HCT116 (cell line): ENCODE data around the gene B4GALNT3. TPM values are rescaled to one million over a fixed set of nuclear protein-coding genes. Genes with fewer than 3 reads are reported as not detected.

Experiments used
- ATAC-seq: fragments of 200-7000 bp; cut with Tn5 transposase; 2 replicates; pipeline ENCODE4 v1.9.1; 2020; ENCODE audit warnings: mild to moderate bottlenecking, moderate library complexity
- BruUV-seq: library from RNA; stranded (reverse); fragments of 400-500 nt; replicated peaks from 2 replicates; lab custom pipeline; 2021; lab: Mats Ljungman, UMichigan
- CTCF ChIA-PET: fragments of 300-600 bp; sonication (Branson Sonifier 250); formaldehyde crosslinking; loops from one replicate; lab custom pipeline; 2021; ENCODE audit warnings: antibody characterized with exemption; lab: Charles Lee
- POLR2A ChIA-PET: fragments of 300-600, 350-600 bp; sonication (Branson Sonifier 250); formaldehyde crosslinking; loops from one replicate; lab custom pipeline; 2021; ENCODE audit warnings: antibody characterized with exemption; lab: Charles Lee
- RAD21 ChIA-PET, 2 experiments: fragments of 300-600 bp; sonication (Branson Sonifier 250); formaldehyde crosslinking; loops; one replicate each; lab custom pipeline; 2023; ENCODE audit warnings: low total read pairs in 2 of 2; ENCODE audit not compliant: uncharacterized antibody in 2 of 2, unreplicated experiment in 2 of 2, low non-redundant PET in 1 of 2; lab: Charles Lee
- DNase-seq: peaks from one replicate; pipeline ENCODE4 v3.0.0-alpha.2; 2010; ENCODE audit warnings: low read depth, low spot score
- H2AFZ ChIP-seq: fragments of 200-600 bp; shearing (Covaris generic), sonication (generic); 2 replicates; pipeline ENCODE4 v1.6.1; 2017; ENCODE audit warnings: low read depth, mixed run types, mixed read lengths, antibody characterized with exemption, low read length; ENCODE audit not compliant: poor library complexity, severe bottlenecking
- H3K27ac ChIP-seq: 2 replicates; pipeline ENCODE4 v1.5.1; 2012; ENCODE audit warnings: low read depth, low read length
- H3K27me3 ChIP-seq: fragments of 200-600 bp; sonication (generic); 2 replicates; pipeline ENCODE4 v1.6.1; 2016; ENCODE audit warnings: mixed run types, low read length, mixed read lengths; ENCODE audit not compliant: insufficient read depth
- H3K36me3 ChIP-seq, 2 experiments: fragments of 200-500 bp in 1 of 2; fragments of 200-600 bp in 1 of 2; sonication (Bioruptor generic) in 1 of 2; sonication (generic) in 1 of 2; 2 replicates each; pipeline versions ENCODE4 v1.5.1 to v1.6.1; 2014 to 2016; ENCODE audit warnings: low read length in 2 of 2, inconsistent platforms in 1 of 2, mixed read lengths in 1 of 2, mixed run types in 1 of 2; ENCODE audit not compliant: insufficient read depth in 2 of 2, control insufficient read depth in 1 of 2
- H3K4me1 ChIP-seq, 2 experiments: fragments of 200-600 bp in 1 of 2; sonication (generic) in 1 of 2; 2 replicates each; pipeline versions ENCODE4 v1.5.1 to v1.6.1; 2012 to 2017; ENCODE audit warnings: low read length in 2 of 2, inconsistent platforms in 1 of 2, mild to moderate bottlenecking in 1 of 2, mixed read lengths in 1 of 2, mixed run types in 1 of 2, moderate library complexity in 1 of 2; ENCODE audit not compliant: insufficient read depth in 2 of 2, control insufficient read depth in 1 of 2
- H3K4me2 ChIP-seq: fragments of 200-600 bp; sonication (generic); 2 replicates; pipeline ENCODE4 v1.6.1; 2017; ENCODE audit warnings: mixed run types, low read length, mixed read lengths
- H3K4me3 ChIP-seq, 2 experiments: fragments of 200-600 bp in 1 of 2; sonication (generic) in 1 of 2; replicated peaks in 1 of 2; 2 replicates each; pipeline ENCODE4 v1.5.1; 2011 to 2016; ENCODE audit warnings: low read length in 2 of 2, control low read depth in 1 of 2, low read depth in 1 of 2, mild to moderate bottlenecking in 1 of 2, mixed read lengths in 1 of 2, mixed run types in 1 of 2
- H3K79me2 ChIP-seq: fragments of 200-600 bp; sonication (generic); 2 replicates; pipeline ENCODE4 v1.6.1; 2017; ENCODE audit warnings: mild to moderate bottlenecking, mixed run types, low read length, moderate library complexity, mixed read lengths; ENCODE audit not compliant: insufficient read depth
- H3K9ac ChIP-seq: fragments of 200-600 bp; sonication (generic); 2 replicates; pipeline ENCODE4 v1.6.1; 2016; ENCODE audit warnings: low read length, mixed read lengths
- H3K9me2 ChIP-seq: fragments of 200-600 bp; sonication (generic), shearing (Covaris generic); 2 replicates; pipeline ENCODE4 v1.6.1; 2017; ENCODE audit warnings: mixed run types, mild to moderate bottlenecking, moderate library complexity; ENCODE audit not compliant: insufficient read depth
- H3K9me3 ChIP-seq, 2 experiments: fragments of 200-500 bp in 1 of 2; fragments of 200-600 bp in 1 of 2; sonication (Bioruptor generic) in 1 of 2; sonication (generic) in 1 of 2; 2 replicates each; pipeline ENCODE4 v1.6.1; 2014 to 2017; ENCODE audit warnings: low read length in 2 of 2, mixed read lengths in 2 of 2, inconsistent platforms in 1 of 2, low read depth in 1 of 2, mild to moderate bottlenecking in 1 of 2, mixed run types in 1 of 2, moderate library complexity in 1 of 2; ENCODE audit not compliant: control insufficient read depth in 1 of 2, insufficient read depth in 1 of 2
- H4K20me1 ChIP-seq: fragments of 200-600 bp; sonication (generic), shearing (Covaris generic); 2 replicates; pipeline ENCODE4 v1.6.1; 2017; ENCODE audit warnings: mixed run types, mild to moderate bottlenecking, moderate library complexity; ENCODE audit not compliant: insufficient read depth
- ATF3 ChIP-seq: IDR thresholded peaks from 2 replicates; pipeline ENCODE4 v1.6.1; 2012
- CBX3 ChIP-seq: IDR thresholded peaks from 2 replicates; pipeline ENCODE4 v1.6.1; 2012; ENCODE audit warnings: low read depth
- CEBPB ChIP-seq: IDR thresholded peaks from 2 replicates; pipeline ENCODE4 v1.6.1; 2012; ENCODE audit warnings: low read depth
- ELF1 ChIP-seq: IDR thresholded peaks from 2 replicates; pipeline ENCODE4 v1.6.1; 2012; ENCODE audit warnings: low read depth, borderline replicate concordance
- SP1 ChIP-seq: IDR thresholded peaks from 2 replicates; pipeline ENCODE4 v1.6.1; 2012; ENCODE audit warnings: low read depth
- YY1 ChIP-seq: IDR thresholded peaks from 2 replicates; pipeline ENCODE4 v1.6.1; 2011; ENCODE audit warnings: low read length, low read depth, moderate library complexity, mild to moderate bottlenecking; ENCODE audit not compliant: insufficient replicate concordance; ENCODE audit errors: extremely low read depth
- ZNF274 ChIP-seq: fragments of 200-500 bp; sonication (Bioruptor generic); IDR thresholded peaks from 2 replicates; pipeline ENCODE4 v1.6.1; 2014; ENCODE audit warnings: mild to moderate bottlenecking, low read depth, low read length, inconsistent platforms
- intact Hi-C: fragments of 100-400 bp; cut with micrococcal nuclease; formaldehyde crosslinking; loops from 2 replicates; pipeline ENCODE4 v1.10.0; 2022
- total RNA-seq: library from RNA; stranded (reverse); gene quantifications from one replicate; pipeline ENCODE4 v1.2.1, GENCODE V29; 2021; ENCODE audit not compliant: unreplicated experiment
- TF ChIP-seq, protein P1 (sequence below), 3 experiments: fragments of 200-600 bp in 1 of 3; sonication (generic) in 1 of 3; IDR thresholded peaks in 2 of 3; conservative IDR thresholded peaks in 1 of 3; 2 replicates each; pipeline ENCODE4 v1.5.1; 2012 to 2017; ENCODE audit warnings: low read depth in 2 of 3, low read length in 2 of 3, antibody characterized with exemption in 1 of 3, borderline replicate concordance in 1 of 3, control low read depth in 1 of 3, mild to moderate bottlenecking in 1 of 3, mixed read lengths in 1 of 3, mixed run types in 1 of 3, moderate library complexity in 1 of 3; ENCODE audit not compliant: insufficient read depth in 1 of 3

The B4GALNT3 gene
- total RNA-seq, 1 experiment from 2014 or later = 18.2 TPM

DNA sequence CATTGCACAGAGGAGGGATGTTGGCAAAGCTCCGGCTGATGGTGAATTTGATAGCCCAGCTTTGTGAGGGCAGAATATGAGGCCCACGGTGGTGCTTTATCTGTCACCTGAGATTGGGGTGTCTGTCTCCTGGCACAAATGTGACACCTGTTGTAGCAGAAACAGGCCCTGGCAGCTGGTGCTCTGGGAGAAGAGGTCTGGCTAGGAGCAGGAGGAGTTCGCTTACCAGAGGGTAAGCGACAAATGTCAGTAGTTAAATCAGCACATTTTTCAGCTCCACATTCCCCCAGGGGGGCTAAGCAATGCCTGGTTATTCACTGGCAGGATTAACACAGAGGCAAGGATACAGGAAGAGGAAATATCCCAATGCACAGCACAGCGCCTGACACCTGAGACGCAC lies 71.1 kb downstream of the B4GALNT3 start:
- Histone ChIP-seq H3K4me1 (no peaks in the 10 kb centered on the region), H3K36me3 (no peaks in the 10 kb centered on the region), H3K4me2 (no peak overlapping the region), H3K79me2 (no peaks in the 10 kb centered on the region), H3K27me3 (no peaks in the 10 kb centered on the region), H3K27ac (no peak overlapping the region), H3K9me3 (peaks cover 5 to 7% of the 10 kb centered on the region in 2 experiments; a peak in 2 of 4 replicates), H3K4me3 (no peak overlapping the region), H2AFZ (no peak overlapping the region), H4K20me1 (no peaks in the 10 kb centered on the region), H3K9me2 (no peaks in the 10 kb centered on the region), H3K9ac (no peak overlapping the region)
- DNase-seq (no peak), ATAC-seq (no peak)
- TF ChIP-seq YY1 (no peak), ATF3 (no peak), ZNF274 (no peak), CEBPB (no peak), SP1 (no peak), CBX3 (no peak), ELF1 (no peak)
- TF ChIP-seq, protein P1, sequence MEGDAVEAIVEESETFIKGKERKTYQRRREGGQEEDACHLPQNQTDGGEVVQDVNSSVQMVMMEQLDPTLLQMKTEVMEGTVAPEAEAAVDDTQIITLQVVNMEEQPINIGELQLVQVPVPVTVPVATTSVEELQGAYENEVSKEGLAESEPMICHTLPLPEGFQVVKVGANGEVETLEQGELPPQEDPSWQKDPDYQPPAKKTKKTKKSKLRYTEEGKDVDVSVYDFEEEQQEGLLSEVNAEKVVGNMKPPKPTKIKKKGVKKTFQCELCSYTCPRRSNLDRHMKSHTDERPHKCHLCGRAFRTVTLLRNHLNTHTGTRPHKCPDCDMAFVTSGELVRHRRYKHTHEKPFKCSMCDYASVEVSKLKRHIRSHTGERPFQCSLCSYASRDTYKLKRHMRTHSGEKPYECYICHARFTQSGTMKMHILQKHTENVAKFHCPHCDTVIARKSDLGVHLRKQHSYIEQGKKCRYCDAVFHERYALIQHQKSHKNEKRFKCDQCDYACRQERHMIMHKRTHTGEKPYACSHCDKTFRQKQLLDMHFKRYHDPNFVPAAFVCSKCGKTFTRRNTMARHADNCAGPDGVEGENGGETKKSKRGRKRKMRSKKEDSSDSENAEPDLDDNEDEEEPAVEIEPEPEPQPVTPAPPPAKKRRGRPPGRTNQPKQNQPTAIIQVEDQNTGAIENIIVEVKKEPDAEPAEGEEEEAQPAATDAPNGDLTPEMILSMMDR (IDR thresholded peaks at IDR 0.05 in 2 of 3, conservative IDR thresholded peaks at IDR 0.05 in 1 of 3; ENCODE audit: borderline replicate concordance in 1 of 3, insufficient read depth in 1 of 3, low read depth in 2 of 3, low read length in 2 of 3) = no peak
- RAD21 ChIA-PET = no interaction called here
- POLR2A ChIA-PET = no interaction called here
- no TSS peak for BruUV-seq
- intact Hi-C loops = no loop called here
- CTCF ChIA-PET = no interaction called here
